ENCODE results near the gene LEFTY1. TPM values are rescaled to one million over a fixed set of nuclear protein-coding genes. Genes with fewer than 3 reads are reported as not detected.
"Not testable (repeated sequence)": the region's sequence is repeated elsewhere in the genome, so short reads cannot be mapped to it uniquely, and the experiment has no call there.

The LEFTY1 gene, protein sequence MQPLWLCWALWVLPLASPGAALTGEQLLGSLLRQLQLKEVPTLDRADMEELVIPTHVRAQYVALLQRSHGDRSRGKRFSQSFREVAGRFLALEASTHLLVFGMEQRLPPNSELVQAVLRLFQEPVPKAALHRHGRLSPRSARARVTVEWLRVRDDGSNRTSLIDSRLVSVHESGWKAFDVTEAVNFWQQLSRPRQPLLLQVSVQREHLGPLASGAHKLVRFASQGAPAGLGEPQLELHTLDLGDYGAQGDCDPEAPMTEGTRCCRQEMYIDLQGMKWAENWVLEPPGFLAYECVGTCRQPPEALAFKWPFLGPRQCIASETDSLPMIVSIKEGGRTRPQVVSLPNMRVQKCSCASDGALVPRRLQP
- total RNA-seq, result under 1 TPM; 0.39 to 0.63 TPM
- polyA plus RNA-seq, result under 1 TPM; 0.25 to 0.51 TPM
- long read RNA-seq, donor 1, result 0 reads
- long read RNA-seq, donor 2, result 0 reads

DNA sequence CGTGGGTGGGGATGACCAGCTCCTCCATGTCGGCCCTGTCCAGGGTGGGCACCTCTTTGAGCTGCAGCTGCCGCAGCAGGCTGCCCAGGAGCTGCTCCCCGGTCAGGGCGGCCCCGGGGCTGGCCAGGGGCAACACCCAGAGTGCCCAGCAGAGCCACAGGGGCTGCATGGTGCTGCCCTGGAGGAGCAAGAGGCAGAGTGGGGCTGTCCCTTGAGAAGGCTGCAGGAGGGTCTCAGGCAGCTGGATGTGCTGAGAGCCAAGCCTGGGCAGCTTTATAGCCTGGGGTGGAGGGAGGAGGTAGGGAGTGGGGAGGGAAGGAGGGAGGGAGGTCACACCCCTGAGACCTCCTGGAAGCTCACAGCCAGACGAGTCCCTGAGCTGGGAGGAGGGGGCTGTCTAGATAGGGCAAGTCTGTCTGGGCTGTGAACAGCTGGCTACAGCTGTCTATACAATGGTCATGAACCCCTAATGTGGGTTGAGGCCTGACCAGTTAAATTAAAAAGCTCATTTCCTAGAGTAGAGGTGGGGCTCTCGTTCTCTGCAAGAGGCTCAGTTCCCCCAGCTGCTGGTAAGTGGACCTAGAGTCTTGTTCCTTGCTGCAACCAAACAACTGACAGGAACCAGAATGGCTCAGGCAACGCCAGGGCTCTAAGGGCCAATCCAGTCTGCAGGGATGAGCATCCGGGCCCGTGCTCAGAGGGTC, at the start of gene LEFTY1:
TSS of gene LEFTY1 (minus strand) at position 249 of the 704 bp plus-strand sequence. CDS start at position 169, 80 bp downstream.
- intact Hi-C loops (cut with DNase I), result no loop called here
- Histone ChIP-seq H3K27ac (ENCODE audit: low read depth in 1 of 2, low read length in 2 of 2) (no peak within 1 kb of the TSS), H3K36me3 (ENCODE audit: control insufficient read depth in 1 of 2, insufficient read depth in 2 of 2, low read length in 1 of 2) (no peaks in the 10 kb centered on the region), H3K27me3 (ENCODE audit: control insufficient read depth in 1 of 2, insufficient read depth in 2 of 2, low read length in 1 of 2) (no peaks in the 10 kb centered on the region), H3K9me3 (ENCODE audit: control insufficient read depth, low read length) (no peaks in the 10 kb centered on the region), H3K4me3 (ENCODE audit: low read length in 2 of 2) (no peak within 1 kb of the TSS), H3K4me1 (ENCODE audit: control insufficient read depth in 1 of 2, insufficient read depth in 2 of 2, low read length in 2 of 2) (no peaks in the 10 kb centered on the region)
- no peak for ATAC-seq (ENCODE audit: low FRiP score)
- WGBS, 2 donors, result 81 to 82% methylated on average over 11 of the region's 11 CpGs
- DNase-seq, result no peak

GRCh38 chr1:225937048-225937968, 48.4 kb upstream of the LEFTY1 start:
- no peak overlapping the region for H3K27ac ChIP-seq (ENCODE audit: low read depth in 1 of 2, low read length in 2 of 2)
- H3K4me1 ChIP-seq (ENCODE audit: control insufficient read depth in 1 of 2, insufficient read depth in 2 of 2, low read length in 2 of 2), result no peaks in the 10 kb centered on the region
- H3K36me3 ChIP-seq (ENCODE audit: control insufficient read depth in 1 of 2, insufficient read depth in 2 of 2, low read length in 1 of 2), result no peaks in the 10 kb centered on the region
- ATAC-seq (ENCODE audit: low FRiP score) (no peak), DNase-seq (no peak)
- H3K27me3 ChIP-seq (ENCODE audit: control insufficient read depth in 1 of 2, insufficient read depth in 2 of 2, low read length in 1 of 2), result no peaks in the 10 kb centered on the region
- intact Hi-C loops (cut with DNase I), result no loop called here
- WGBS, 2 donors, result 89 to 92% methylated on average over 21 of the region's 21 CpGs
- no peak overlapping the region for H3K4me3 ChIP-seq (ENCODE audit: low read length in 2 of 2)
- H3K9me3 ChIP-seq (ENCODE audit: control insufficient read depth, low read length), result no peaks in the 10 kb centered on the region

- ATAC-seq (ENCODE audit: low FRiP score) (no peak), DNase-seq (no peak)
- H3K4me3 ChIP-seq (ENCODE audit: low read length in 2 of 2), result no peak overlapping the region
- no peak overlapping the region for H3K27ac ChIP-seq (ENCODE audit: low read depth in 1 of 2, low read length in 2 of 2)
- H3K9me3 ChIP-seq (ENCODE audit: control insufficient read depth, low read length), result no peaks in the 10 kb centered on the region
- no peaks in the 10 kb centered on the region for H3K4me1 ChIP-seq (ENCODE audit: control insufficient read depth in 1 of 2, insufficient read depth in 2 of 2, low read length in 2 of 2)
- H3K36me3 ChIP-seq (ENCODE audit: control insufficient read depth in 1 of 2, insufficient read depth in 2 of 2, low read length in 1 of 2), result no peaks in the 10 kb centered on the region
- no peaks in the 10 kb centered on the region for H3K27me3 ChIP-seq (ENCODE audit: control insufficient read depth in 1 of 2, insufficient read depth in 2 of 2, low read length in 1 of 2)
- intact Hi-C loops (cut with DNase I), result no loop called here
- WGBS, 2 donors, result 76% methylated on average over 3 of the region's 3 CpGs
Observed at GRCh38 chr1:225936523-225936922, 47.6 kb upstream of the LEFTY1 start.

- H3K36me3 ChIP-seq (ENCODE audit: control insufficient read depth in 1 of 2, insufficient read depth in 2 of 2, low read length in 1 of 2); H3K4me1 ChIP-seq (ENCODE audit: control insufficient read depth in 1 of 2, insufficient read depth in 2 of 2, low read length in 2 of 2); ATAC-seq (ENCODE audit: low FRiP score); DNase-seq; H3K9me3 ChIP-seq (ENCODE audit: control insufficient read depth, low read length); intact Hi-C loops (cut with DNase I); H3K27ac ChIP-seq (ENCODE audit: low read depth in 1 of 2, low read length in 2 of 2); H3K27me3 ChIP-seq (ENCODE audit: control insufficient read depth in 1 of 2, insufficient read depth in 2 of 2, low read length in 1 of 2); H3K4me3 ChIP-seq (ENCODE audit: low read length in 2 of 2): not testable (repeated sequence)
- 83 to 87% methylated on average over 8 of the region's 8 CpGs for WGBS, 2 donors
Observed at GRCh38 chr1:225936086-225936485, 47.1 kb upstream of the LEFTY1 start.

DNA sequence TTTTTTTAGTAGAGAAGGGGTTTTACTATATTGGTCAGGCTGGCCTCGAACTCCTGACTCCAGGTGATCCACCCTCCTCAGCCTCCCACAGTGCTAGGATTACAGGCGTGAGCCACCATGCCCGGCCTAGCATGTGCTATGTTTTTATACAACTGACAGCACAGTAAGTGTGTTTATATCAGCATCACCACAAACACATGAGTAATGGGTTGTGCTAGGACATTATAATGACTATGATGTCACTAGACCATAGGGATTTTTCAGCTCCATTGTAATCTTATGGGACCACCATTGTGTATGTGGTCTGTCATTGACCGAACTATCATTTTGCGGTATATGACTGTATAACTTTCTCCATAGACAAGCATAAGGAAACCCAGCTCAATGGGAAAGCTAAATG, 45.8 kb upstream of the LEFTY1 start:
- DNase-seq (no peak), ATAC-seq (ENCODE audit: low FRiP score) (no peak)
- Histone ChIP-seq H3K36me3 (ENCODE audit: control insufficient read depth in 1 of 2, insufficient read depth in 2 of 2, low read length in 1 of 2) (no peaks in the 10 kb centered on the region), H3K27ac (ENCODE audit: low read depth in 1 of 2, low read length in 2 of 2) (no peak overlapping the region), H3K4me3 (ENCODE audit: low read length in 2 of 2) (no peak overlapping the region), H3K27me3 (ENCODE audit: control insufficient read depth in 1 of 2, insufficient read depth in 2 of 2, low read length in 1 of 2) (no peaks in the 10 kb centered on the region), H3K4me1 (ENCODE audit: control insufficient read depth in 1 of 2, insufficient read depth in 2 of 2, low read length in 2 of 2) (no peaks in the 10 kb centered on the region), H3K9me3 (ENCODE audit: control insufficient read depth, low read length) (no peaks in the 10 kb centered on the region)
- intact Hi-C loops (cut with DNase I), result no loop called here
- 97 to 100% methylated on average over 5 of the region's 5 CpGs for WGBS, 2 donors

DNA sequence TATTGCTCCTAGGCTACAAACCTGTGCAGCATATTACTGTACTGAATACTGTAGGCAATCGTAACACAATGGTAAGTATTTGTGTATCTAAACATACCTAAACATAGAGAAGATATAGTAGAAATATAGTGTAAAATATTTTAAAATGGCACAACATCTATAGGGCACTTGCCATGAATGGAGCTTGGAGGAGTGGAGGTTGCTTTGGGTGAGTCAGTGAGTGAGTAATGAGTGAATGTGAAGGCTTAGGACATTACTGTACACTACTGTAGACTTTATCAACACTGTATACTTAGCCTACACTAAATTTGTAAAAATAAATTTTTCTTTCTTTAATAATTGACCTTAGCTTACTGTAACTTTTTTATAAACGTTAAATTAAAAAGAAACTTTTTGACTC, 44.1 kb upstream of the LEFTY1 start:
- H3K9me3 ChIP-seq (ENCODE audit: control insufficient read depth, low read length), result no peaks in the 10 kb centered on the region
- H3K4me3 ChIP-seq (ENCODE audit: low read length in 2 of 2), result no peak overlapping the region
- H3K27me3 ChIP-seq (ENCODE audit: control insufficient read depth in 1 of 2, insufficient read depth in 2 of 2, low read length in 1 of 2), result no peaks in the 10 kb centered on the region
- DNase-seq (no peak), ATAC-seq (ENCODE audit: low FRiP score) (no peak)
- H3K4me1 ChIP-seq (ENCODE audit: control insufficient read depth in 1 of 2, insufficient read depth in 2 of 2, low read length in 2 of 2), result no peaks in the 10 kb centered on the region
- H3K36me3 ChIP-seq (ENCODE audit: control insufficient read depth in 1 of 2, insufficient read depth in 2 of 2, low read length in 1 of 2), result no peaks in the 10 kb centered on the region
- no peak overlapping the region for H3K27ac ChIP-seq (ENCODE audit: low read depth in 1 of 2, low read length in 2 of 2)
- 86 to 90% methylated on average over 2 of the region's 2 CpGs for WGBS, 2 donors
- intact Hi-C loops (cut with DNase I), result no loop called here

DNA sequence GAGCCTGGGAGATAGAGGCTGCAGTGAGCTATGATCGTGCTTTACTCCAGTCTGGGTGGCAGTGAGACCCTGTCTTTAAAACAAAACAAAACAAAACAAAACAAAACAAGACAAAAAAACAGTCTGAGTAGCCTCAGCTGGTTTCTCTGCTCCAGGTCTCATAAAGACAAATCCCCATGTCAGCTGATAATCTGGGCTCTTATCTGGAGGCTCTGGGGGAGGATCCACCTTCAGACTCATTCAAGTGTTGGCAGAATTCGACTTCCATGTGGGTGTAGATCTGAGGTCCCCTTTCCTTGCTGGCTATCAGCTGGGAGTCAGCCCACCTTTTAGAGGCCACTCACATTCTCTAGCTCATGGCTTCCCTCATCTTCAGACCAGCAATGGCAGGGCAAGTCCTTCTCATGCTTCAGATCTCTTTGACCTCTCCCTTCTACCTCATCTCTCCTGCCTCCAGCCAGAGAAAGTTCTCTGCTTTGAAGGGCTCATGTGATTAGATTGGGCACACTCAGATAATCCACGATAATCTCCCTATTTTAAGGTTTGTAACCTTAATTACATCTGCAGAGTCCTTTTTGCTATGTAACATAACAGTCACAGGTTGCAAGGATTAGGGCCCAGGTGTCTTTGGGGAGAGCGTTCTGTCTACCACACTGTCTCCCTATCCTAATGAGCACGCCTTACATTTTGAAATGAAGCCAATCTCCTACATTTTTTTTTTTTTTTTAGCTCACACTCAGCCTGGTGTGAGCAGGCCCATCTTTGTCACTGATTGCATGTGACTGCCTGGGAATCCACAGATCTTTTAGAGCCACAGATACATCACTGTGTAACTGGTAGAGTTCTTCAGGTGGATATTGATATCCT, 42.6 kb upstream of the LEFTY1 start:
- Histone ChIP-seq H3K36me3 (ENCODE audit: control insufficient read depth in 1 of 2, insufficient read depth in 2 of 2, low read length in 1 of 2) (no peaks in the 10 kb centered on the region), H3K27ac (ENCODE audit: low read depth in 1 of 2, low read length in 2 of 2) (no peak overlapping the region), H3K27me3 (ENCODE audit: control insufficient read depth in 1 of 2, insufficient read depth in 2 of 2, low read length in 1 of 2) (no peaks in the 10 kb centered on the region), H3K4me3 (ENCODE audit: low read length in 2 of 2) (no peak overlapping the region), H3K4me1 (ENCODE audit: control insufficient read depth in 1 of 2, insufficient read depth in 2 of 2, low read length in 2 of 2) (no peaks in the 10 kb centered on the region), H3K9me3 (ENCODE audit: control insufficient read depth, low read length) (no peaks in the 10 kb centered on the region)
- 78 to 88% methylated on average over 5 of the region's 5 CpGs for WGBS, 2 donors
- DNase-seq, result no peak
- no peak for ATAC-seq (ENCODE audit: low FRiP score)
- intact Hi-C loops (cut with DNase I), result no loop called here

GRCh38 chr1:225930566-225930965, 41.6 kb upstream of the LEFTY1 start:
- Histone ChIP-seq H3K4me1 (ENCODE audit: control insufficient read depth in 1 of 2, insufficient read depth in 2 of 2, low read length in 2 of 2) (no peaks in the 10 kb centered on the region), H3K36me3 (ENCODE audit: control insufficient read depth in 1 of 2, insufficient read depth in 2 of 2, low read length in 1 of 2) (no peaks in the 10 kb centered on the region), H3K27me3 (ENCODE audit: control insufficient read depth in 1 of 2, insufficient read depth in 2 of 2, low read length in 1 of 2) (no peaks in the 10 kb centered on the region), H3K9me3 (ENCODE audit: control insufficient read depth, low read length) (no peaks in the 10 kb centered on the region), H3K27ac (ENCODE audit: low read depth in 1 of 2, low read length in 2 of 2) (no peak overlapping the region), H3K4me3 (ENCODE audit: low read length in 2 of 2) (no peak overlapping the region)
- WGBS, 2 donors, result 98 to 100% methylated on average over 2 of the region's 2 CpGs
- ATAC-seq (ENCODE audit: low FRiP score), result no peak
- no peak for DNase-seq
- intact Hi-C loops (cut with DNase I), result no loop called here

Measured in aorta (tissue), 5 donors.